Astrocyte of the spinal cord (primary cell): ENCODE results near the gene XRCC5.
A peak's percentile ranks its signal among the peaks of the same experiment; 100 is the strongest.

Source experiments
- DNase-seq: peaks from one replicate; pipeline ENCODE4 v3.0.0; 2011; ENCODE audit warnings: low read depth, low spot score
- H3K4me3 ChIP-seq: 2 replicates; pipeline ENCODE4 v1.5.1; 2011; ENCODE audit warnings: low read depth, mild to moderate bottlenecking, low read length, moderate library complexity
- CTCF ChIP-seq: IDR thresholded peaks from 2 replicates; pipeline ENCODE4 v1.5.1; 2012; ENCODE audit warnings: low read depth, mild to moderate bottlenecking, low read length, inconsistent platforms
- in situ Hi-C: cut with HindIII; loops from 2 replicates; pipeline ENCODE4 v1.10.0; 2017; ENCODE audit warnings: low sequenced_read_pairs

XRCC5 gene

DNA sequence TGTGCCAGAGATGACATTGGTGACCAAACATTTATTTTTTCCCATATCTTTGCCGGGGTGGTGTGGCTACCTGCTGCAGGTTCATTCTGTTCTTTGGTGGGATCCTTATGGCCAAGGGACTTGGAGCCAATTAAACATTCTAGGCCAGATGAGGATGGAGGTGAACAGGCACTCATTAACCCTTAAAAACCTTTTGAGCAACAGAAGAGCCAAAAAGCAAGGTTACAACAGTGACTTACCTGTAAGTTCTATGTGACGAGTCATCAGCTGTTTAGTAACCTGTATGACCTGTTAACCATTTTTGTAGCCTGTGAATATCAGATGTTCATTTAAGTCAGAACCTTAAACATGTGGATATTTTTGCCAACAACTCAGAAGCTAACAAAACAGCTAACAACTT, 105.6 kb downstream of the XRCC5 start:
- no peak overlapping the region for H3K4me3 ChIP-seq
- DNase-seq: no peak
- in situ Hi-C loops: no loop called here
- no peak for TF ChIP-seq CTCF

GRCh38 chr2:216215658-216216390, 106.7 kb downstream of the XRCC5 start:
- peak; percentile 44 for TF ChIP-seq CTCF
- in situ Hi-C loops: no loop called here
- DNase-seq: no peak
- H3K4me3 ChIP-seq: no peak overlapping the region

- no peak for TF ChIP-seq CTCF
- in situ Hi-C loops: no loop called here
- H3K4me3 ChIP-seq: no peak overlapping the region
- peak; percentile 34 for DNase-seq
These were observed 108.1 kb downstream of the XRCC5 start for GRCh38 chr2:216216951-216217903.

- no peak for DNase-seq
- TF ChIP-seq CTCF: no peak
- in situ Hi-C loops: no loop called here
- no peak overlapping the region for H3K4me3 ChIP-seq
These were observed 108.7 kb downstream of the XRCC5 start for GRCh38 chr2:216217904-216218260.

- no peak for DNase-seq
- TF ChIP-seq CTCF: no peak
- H3K4me3 ChIP-seq: no peak overlapping the region
- in situ Hi-C loops: no loop called here
These were observed 110.7 kb downstream of the XRCC5 start for GRCh38 chr2:216219861-216220260.

DNA sequence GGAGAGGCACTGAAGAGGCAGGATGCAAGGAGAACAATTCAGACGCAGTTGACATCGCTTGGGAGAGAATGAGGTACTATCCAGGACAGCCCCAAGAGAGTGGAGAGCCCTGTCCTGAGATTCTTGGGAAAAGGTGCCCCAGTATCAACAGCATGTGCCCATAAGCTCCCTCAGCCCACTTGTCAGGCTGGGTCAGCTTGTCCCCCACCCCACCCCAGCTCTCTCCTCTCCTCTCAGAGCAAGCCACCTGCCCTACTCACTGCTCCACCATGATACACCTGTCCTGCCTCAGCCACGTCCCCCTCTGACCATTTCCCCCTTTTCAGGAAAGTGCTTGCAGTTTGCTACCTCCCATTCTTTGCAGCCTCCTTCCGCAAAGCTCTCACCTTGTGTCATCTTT, 111.8 kb downstream of the XRCC5 start:
- TF ChIP-seq CTCF: no peak
- no peak overlapping the region for H3K4me3 ChIP-seq
- in situ Hi-C loops: no loop called here
- DNase-seq: no peak
